Measurements from ENCODE around the gene KLF7.

KLF7 gene

DNA sequence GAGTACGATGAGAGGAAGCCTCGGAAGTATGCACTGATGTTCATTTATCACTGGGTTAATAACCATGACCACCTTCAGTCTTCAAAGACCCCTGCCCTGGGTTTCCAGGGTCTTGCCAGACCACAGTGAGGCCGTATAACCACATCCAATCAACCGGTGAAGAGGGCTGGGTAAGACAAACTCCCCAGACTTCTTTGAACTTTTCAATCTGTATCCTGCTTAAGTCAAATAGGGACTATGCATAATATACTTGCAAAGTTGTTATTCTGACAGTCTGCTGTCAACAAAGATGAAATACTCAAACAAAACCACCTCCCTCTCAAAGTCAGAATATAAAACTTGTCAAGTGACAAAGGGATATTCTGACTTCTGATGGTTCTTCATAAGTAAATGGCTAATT is 54.0 kb downstream of the KLF7 start:
- TF ChIP-seq CTCF (IDR thresholded peaks at IDR 0.05; ENCODE audit: low read depth, low read length): no peak
- no peaks in the 10 kb centered on the region for H3K36me3 ChIP-seq
- H3K4me3 ChIP-seq (ENCODE audit: low read depth, low read length): no peak overlapping the region
- H3K27ac ChIP-seq: no peak overlapping the region
- H3K9me3 ChIP-seq (ENCODE audit: severe bottlenecking): no peaks in the 10 kb centered on the region
- DNase-seq: no peak
- H3K27me3 ChIP-seq (ENCODE audit: insufficient read depth, low read depth, severe bottlenecking): no peaks in the 10 kb centered on the region

DNA sequence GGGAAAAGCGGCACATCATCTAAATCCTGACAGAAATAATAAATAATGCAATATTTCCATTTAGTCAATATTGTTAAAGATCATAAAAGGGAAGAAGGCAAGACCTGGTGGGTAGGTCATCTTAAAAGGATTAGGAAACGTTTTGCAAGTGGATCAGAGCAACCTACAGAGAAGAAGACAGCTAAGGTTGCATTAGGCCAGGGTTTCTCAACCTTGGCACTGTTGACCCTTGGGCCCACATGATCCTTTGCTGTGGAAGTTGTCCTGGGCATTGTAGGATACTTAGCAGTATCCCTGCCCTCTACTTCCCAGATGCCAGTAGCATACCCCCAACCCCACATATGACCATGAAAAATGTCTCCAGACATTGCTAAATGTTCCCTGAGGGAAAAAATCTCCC is 55.0 kb downstream of the KLF7 start:
- Histone ChIP-seq H3K4me3 (ENCODE audit: low read depth, low read length) (no peak overlapping the region), H3K9me3 (ENCODE audit: severe bottlenecking) (no peaks in the 10 kb centered on the region), H3K27ac (no peak overlapping the region), H3K27me3 (ENCODE audit: insufficient read depth, low read depth, severe bottlenecking) (no peaks in the 10 kb centered on the region), H3K36me3 (no peaks in the 10 kb centered on the region)
- no peak for DNase-seq
- no peak for TF ChIP-seq CTCF (IDR thresholded peaks at IDR 0.05; ENCODE audit: low read depth, low read length)

- DNase-seq: no peak
- no peak for TF ChIP-seq CTCF (IDR thresholded peaks at IDR 0.05; ENCODE audit: low read depth, low read length)
- Histone ChIP-seq H3K36me3 (no peaks in the 10 kb centered on the region), H3K4me3 (ENCODE audit: low read depth, low read length) (no peak overlapping the region), H3K27ac (no peak overlapping the region), H3K9me3 (ENCODE audit: severe bottlenecking) (no peaks in the 10 kb centered on the region), H3K27me3 (ENCODE audit: insufficient read depth, low read depth, severe bottlenecking) (no peaks in the 10 kb centered on the region)
Measured at GRCh38 chr2:207110310-207110709, 55.4 kb downstream of the KLF7 start.

GRCh38 chr2:207109768-207110167 is 56.0 kb downstream of the KLF7 start:
- no peak overlapping the region for H3K4me3 ChIP-seq (ENCODE audit: low read depth, low read length)
- DNase-seq: no peak
- H3K27ac ChIP-seq: no peak overlapping the region
- no peak for TF ChIP-seq CTCF (IDR thresholded peaks at IDR 0.05; ENCODE audit: low read depth, low read length)
- H3K27me3 ChIP-seq (ENCODE audit: insufficient read depth, low read depth, severe bottlenecking): no peaks in the 10 kb centered on the region
- H3K9me3 ChIP-seq (ENCODE audit: severe bottlenecking): no peaks in the 10 kb centered on the region
- H3K36me3 ChIP-seq: no peaks in the 10 kb centered on the region

GRCh38 chr2:207108440-207108839 is 57.3 kb downstream of the KLF7 start:
- H3K36me3 ChIP-seq: no peaks in the 10 kb centered on the region
- no peaks in the 10 kb centered on the region for H3K9me3 ChIP-seq (ENCODE audit: severe bottlenecking)
- no peak for TF ChIP-seq CTCF (IDR thresholded peaks at IDR 0.05; ENCODE audit: low read depth, low read length)
- DNase-seq: no peak
- H3K27me3 ChIP-seq (ENCODE audit: insufficient read depth, low read depth, severe bottlenecking): no peaks in the 10 kb centered on the region
- no peak overlapping the region for H3K27ac ChIP-seq
- H3K4me3 ChIP-seq (ENCODE audit: low read depth, low read length): no peak overlapping the region

DNA sequence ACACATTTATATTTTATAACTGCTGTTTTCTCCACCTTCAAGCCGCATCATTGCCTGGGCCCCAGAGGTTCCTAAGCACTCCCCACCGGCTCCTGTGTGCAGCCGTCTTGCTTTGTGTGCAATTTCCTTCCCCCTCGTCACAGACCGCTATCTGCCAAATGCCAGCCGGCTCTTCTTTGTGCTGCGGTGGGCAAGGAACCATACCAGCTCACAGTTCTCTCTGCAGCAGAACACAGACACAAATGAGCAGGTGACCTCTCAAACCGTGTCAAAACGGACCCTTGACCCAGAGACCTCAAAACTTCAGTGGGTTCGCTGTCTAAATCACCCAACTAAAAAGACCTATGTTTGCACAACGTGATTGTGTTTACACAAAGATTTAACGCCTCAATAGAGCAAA is 58.2 kb downstream of the KLF7 start:
- no peaks in the 10 kb centered on the region for H3K9me3 ChIP-seq (ENCODE audit: severe bottlenecking)
- no peak for TF ChIP-seq CTCF (IDR thresholded peaks at IDR 0.05; ENCODE audit: low read depth, low read length)
- H3K4me3 ChIP-seq (ENCODE audit: low read depth, low read length): no peak overlapping the region
- DNase-seq: no peak
- H3K36me3 ChIP-seq: no peaks in the 10 kb centered on the region
- no peaks in the 10 kb centered on the region for H3K27me3 ChIP-seq (ENCODE audit: insufficient read depth, low read depth, severe bottlenecking)
- no peak overlapping the region for H3K27ac ChIP-seq

All from WERI-Rb-1 (cell line).